ENCODE results near the gene PCYOX1L. TPM values are rescaled to one million over a fixed set of nuclear protein-coding genes. Genes with fewer than 3 reads are reported as not detected.
A peak's percentile ranks its signal among the peaks of the same experiment; 100 is the strongest.

The PCYOX1L gene
- total RNA-seq, 1 donor from 2014 or later = 6.6 TPM

DNA sequence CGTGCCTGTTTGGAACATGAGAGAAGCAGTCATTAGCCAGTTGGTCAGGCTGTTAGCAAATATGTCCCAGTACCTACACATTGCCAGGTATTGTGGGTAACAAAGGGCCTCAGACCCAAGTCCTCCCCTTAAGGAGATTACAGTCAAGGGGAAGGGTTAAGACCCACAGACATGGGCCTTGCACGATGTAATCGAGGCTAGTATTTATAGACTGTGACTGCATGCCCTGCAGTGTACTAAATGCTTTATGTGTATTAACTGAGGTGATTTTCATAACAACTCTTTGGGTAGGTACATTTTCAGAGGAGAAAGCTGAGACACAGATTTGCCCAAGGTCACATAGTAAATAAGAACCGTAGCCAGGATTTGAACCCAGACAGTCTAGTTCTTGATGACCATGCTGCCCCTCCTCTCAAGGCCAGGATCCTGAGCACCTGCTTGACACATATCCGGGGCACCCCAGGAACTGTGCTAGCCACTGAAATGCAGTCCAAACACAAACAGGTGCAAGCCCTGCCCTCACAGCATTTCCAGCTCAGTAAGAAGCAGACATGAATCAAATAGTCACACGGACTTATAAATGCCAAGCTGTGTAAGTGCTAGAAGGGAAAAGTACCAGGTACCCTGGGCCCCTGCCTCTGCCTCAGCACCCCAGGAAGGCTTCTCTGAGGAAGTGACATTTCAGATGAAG is 44.5 kb upstream of the PCYOX1L start:
- H3K27ac ChIP-seq = no peak overlapping the region
- H3K27me3 ChIP-seq = no peaks in the 10 kb centered on the region
- no peaks in the 10 kb centered on the region for H3K36me3 ChIP-seq
- no peak overlapping the region for H3K4me3 ChIP-seq
- ATAC-seq = no peak
- intact Hi-C loops (cut with DNase I) = no loop called here
- peaks cover 5% of the 10 kb centered on the region for H3K4me1 ChIP-seq
- DNase-seq = no peak
- TF ChIP-seq, protein P1, sequence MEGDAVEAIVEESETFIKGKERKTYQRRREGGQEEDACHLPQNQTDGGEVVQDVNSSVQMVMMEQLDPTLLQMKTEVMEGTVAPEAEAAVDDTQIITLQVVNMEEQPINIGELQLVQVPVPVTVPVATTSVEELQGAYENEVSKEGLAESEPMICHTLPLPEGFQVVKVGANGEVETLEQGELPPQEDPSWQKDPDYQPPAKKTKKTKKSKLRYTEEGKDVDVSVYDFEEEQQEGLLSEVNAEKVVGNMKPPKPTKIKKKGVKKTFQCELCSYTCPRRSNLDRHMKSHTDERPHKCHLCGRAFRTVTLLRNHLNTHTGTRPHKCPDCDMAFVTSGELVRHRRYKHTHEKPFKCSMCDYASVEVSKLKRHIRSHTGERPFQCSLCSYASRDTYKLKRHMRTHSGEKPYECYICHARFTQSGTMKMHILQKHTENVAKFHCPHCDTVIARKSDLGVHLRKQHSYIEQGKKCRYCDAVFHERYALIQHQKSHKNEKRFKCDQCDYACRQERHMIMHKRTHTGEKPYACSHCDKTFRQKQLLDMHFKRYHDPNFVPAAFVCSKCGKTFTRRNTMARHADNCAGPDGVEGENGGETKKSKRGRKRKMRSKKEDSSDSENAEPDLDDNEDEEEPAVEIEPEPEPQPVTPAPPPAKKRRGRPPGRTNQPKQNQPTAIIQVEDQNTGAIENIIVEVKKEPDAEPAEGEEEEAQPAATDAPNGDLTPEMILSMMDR (IDR thresholded peaks at IDR 0.05) = no peak
- no peaks in the 10 kb centered on the region for H3K9me3 ChIP-seq

- H3K27ac ChIP-seq = no peak overlapping the region
- no peaks in the 10 kb centered on the region for H3K9me3 ChIP-seq
- TF ChIP-seq, protein P1 (IDR thresholded peaks at IDR 0.05) = no peak
- H3K27me3 ChIP-seq = no peaks in the 10 kb centered on the region
- no peak overlapping the region for H3K4me3 ChIP-seq
- intact Hi-C loops (cut with DNase I) = loop anchor here (5.0 kb wide), 1 partner anchor 58 kb away; no protein-coding TSS in a partner anchor
- H3K4me1 ChIP-seq = peaks cover 5% of the 10 kb centered on the region
- no peak for ATAC-seq
- no peak for DNase-seq
- H3K36me3 ChIP-seq = no peaks in the 10 kb centered on the region
These were observed 43.2 kb upstream of the PCYOX1L start for GRCh38 chr5:149314571-149315111.

DNA sequence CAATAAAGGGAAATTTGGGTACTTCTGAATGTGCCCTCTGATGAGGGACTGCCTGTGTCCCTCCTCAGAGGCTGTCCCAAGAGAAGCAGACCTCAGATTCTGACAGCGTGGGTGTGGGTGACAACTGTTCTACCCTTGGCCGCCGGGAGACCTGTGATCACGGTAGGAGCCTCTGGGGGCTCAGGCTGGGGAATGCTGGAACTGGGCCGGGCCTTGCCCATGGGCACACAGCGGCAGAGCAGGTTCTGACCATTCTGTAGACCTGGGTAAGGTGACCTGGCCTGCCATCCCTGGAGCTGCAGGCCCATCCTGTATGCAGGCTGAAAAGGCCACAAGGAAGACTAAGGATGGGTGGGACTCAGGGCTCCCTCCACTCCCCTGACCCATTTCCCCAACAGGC is 42.1 kb upstream of the PCYOX1L start:
- Histone ChIP-seq H3K4me1 (peaks cover 7% of the 10 kb centered on the region), H3K27me3 (no peaks in the 10 kb centered on the region), H3K9me3 (no peaks in the 10 kb centered on the region), H3K36me3 (no peaks in the 10 kb centered on the region), H3K4me3 (no peak overlapping the region), H3K27ac (no peak overlapping the region)
- no peak for ATAC-seq
- intact Hi-C loops (cut with DNase I) = loop anchor here (5.0 kb wide), 1 partner anchor 57 kb away; no protein-coding TSS in a partner anchor
- TF ChIP-seq, protein P1 (IDR thresholded peaks at IDR 0.05) = no peak
- no peak for DNase-seq

DNA sequence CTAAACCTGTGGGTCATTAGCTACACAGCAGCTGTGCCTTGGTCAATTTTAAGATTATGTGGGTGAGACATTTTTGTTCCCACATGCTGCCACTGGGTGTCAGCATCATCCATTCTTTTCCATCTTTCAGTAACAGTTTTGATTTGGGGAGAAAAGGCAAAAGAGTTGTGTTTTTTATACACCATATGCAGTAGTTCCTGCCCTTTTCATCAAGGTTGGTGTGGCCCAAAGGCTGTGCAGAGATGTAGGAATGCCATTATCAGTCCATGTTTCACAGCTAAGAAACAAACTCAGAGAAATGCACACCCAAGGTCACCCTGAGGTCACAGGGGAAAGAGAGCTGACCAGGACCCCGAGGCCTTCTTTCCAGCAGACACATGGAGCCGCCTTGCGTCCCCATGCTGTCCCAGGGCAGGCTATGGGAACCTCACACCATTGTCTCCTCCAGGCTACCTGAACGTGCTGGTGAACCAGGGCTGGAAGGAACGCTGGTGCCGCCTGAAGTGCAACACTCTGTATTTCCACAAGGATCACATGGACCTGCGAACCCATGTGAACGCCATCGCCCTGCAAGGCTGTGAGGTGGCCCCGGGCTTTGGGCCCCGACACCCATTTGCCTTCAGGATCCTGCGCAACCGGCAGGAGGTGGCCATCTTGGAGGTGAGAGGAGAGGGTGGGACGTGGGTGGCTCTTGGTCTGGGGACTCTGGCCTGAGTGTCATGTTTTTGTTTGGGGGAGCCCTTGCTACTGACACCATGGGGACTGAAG is 40.4 kb upstream of the PCYOX1L start:
- H3K9me3 ChIP-seq = no peaks in the 10 kb centered on the region
- H3K27ac ChIP-seq = no peak overlapping the region
- no peak overlapping the region for H3K4me3 ChIP-seq
- intact Hi-C loops (cut with DNase I) = loop anchor here (5.0 kb wide), 1 partner anchor 55 kb away; no protein-coding TSS in a partner anchor
- ATAC-seq = peak; percentile 42
- H3K27me3 ChIP-seq = no peaks in the 10 kb centered on the region
- TF ChIP-seq, protein P1 (IDR thresholded peaks at IDR 0.05) = peak; percentile 80
- no peaks in the 10 kb centered on the region for H3K36me3 ChIP-seq
- no peak for DNase-seq
- H3K4me1 ChIP-seq = peaks cover 11% of the 10 kb centered on the region

GRCh38 chr5:149319174-149319573 is 38.7 kb upstream of the PCYOX1L start:
- Histone ChIP-seq H3K27me3 (no peaks in the 10 kb centered on the region), H3K9me3 (no peaks in the 10 kb centered on the region), H3K4me3 (no peak overlapping the region), H3K4me1 (peaks cover 11% of the 10 kb centered on the region), H3K27ac (no peak overlapping the region), H3K36me3 (no peaks in the 10 kb centered on the region)
- ATAC-seq (no peak), DNase-seq (no peak)
- intact Hi-C loops (cut with DNase I) = loop anchor here (5.0 kb wide), 1 partner anchor 53 kb away; no protein-coding TSS in a partner anchor
- TF ChIP-seq, protein P1 (IDR thresholded peaks at IDR 0.05) = no peak

Data from upper lobe of right lung (tissue), 1 donor.